DOHH2 (cell line): ENCODE data around the gene RPS13.
A peak's percentile ranks its signal among the peaks of the same experiment; 100 is the strongest.

ENCODE experiments used
- H3F3A ChIP-seq: fragments of 200-600 bp; sonication (generic), shearing (Covaris generic); 2 replicates; pipeline ENCODE4 v1.6.0; 2016; ENCODE audit warnings: antibody characterized with exemption, mild to moderate bottlenecking; ENCODE audit not compliant: control insufficient read depth, insufficient read depth
- H3K27ac ChIP-seq: fragments of 200-600 bp; sonication (generic); 2 replicates; pipeline ENCODE4 v1.5.1; 2014; ENCODE audit warnings: low read depth, mild to moderate bottlenecking, low read length, moderate library complexity
- H3K27me3 ChIP-seq: fragments of 200-600 bp; sonication (generic); 2 replicates; pipeline ENCODE4 v1.6.1; 2014; ENCODE audit warnings: mild to moderate bottlenecking, low read length, mixed read lengths; ENCODE audit not compliant: control insufficient read depth
- H3K36me3 ChIP-seq: fragments of 200-600 bp; sonication (generic); 2 replicates; pipeline ENCODE4 v1.6.1; 2014; ENCODE audit warnings: mild to moderate bottlenecking, low read length, moderate library complexity, mixed read lengths; ENCODE audit not compliant: control insufficient read depth
- H3K4me1 ChIP-seq: fragments of 200-600 bp; sonication (generic); 2 replicates; pipeline ENCODE4 v1.6.1; 2014; ENCODE audit warnings: mild to moderate bottlenecking, low read length, mixed read lengths; ENCODE audit not compliant: control insufficient read depth
- H3K4me2 ChIP-seq: fragments of 200-600 bp; sonication (generic); 2 replicates; pipeline ENCODE4 v1.6.0; 2014; ENCODE audit warnings: mild to moderate bottlenecking, low read length, moderate library complexity
- H3K4me3 ChIP-seq: fragments of 200-600 bp; sonication (generic); 2 replicates; pipeline ENCODE4 v1.5.1; 2014; ENCODE audit warnings: mild to moderate bottlenecking, low read length, mixed read lengths
- H3K79me2 ChIP-seq: fragments of 200-600 bp; sonication (generic); 2 replicates; pipeline ENCODE4 v1.6.1; 2014; ENCODE audit warnings: mild to moderate bottlenecking, low read length, mixed read lengths; ENCODE audit not compliant: control insufficient read depth
- H3K9me2 ChIP-seq: fragments of 200-600 bp; sonication (generic); replicated peaks from 2 replicates; pipeline ENCODE4 v1.6.1; 2014; ENCODE audit warnings: mild to moderate bottlenecking, low read length, mixed read lengths; ENCODE audit not compliant: control insufficient read depth
- H3K9me3 ChIP-seq: fragments of 200-600 bp; sonication (generic); 2 replicates; pipeline ENCODE4 v1.6.1; 2014; ENCODE audit warnings: antibody characterized with exemption, low read length, mixed read lengths; ENCODE audit not compliant: control insufficient read depth, insufficient read depth
- H4K20me1 ChIP-seq: fragments of 200-600 bp; sonication (generic); 2 replicates; pipeline ENCODE4 v1.6.0; 2014; ENCODE audit warnings: low read depth, mild to moderate bottlenecking, antibody characterized with exemption, low read length, moderate library complexity; ENCODE audit not compliant: control insufficient read depth, insufficient read depth
- CTCF ChIP-seq: fragments of 200-600 bp; sonication (generic); IDR thresholded peaks from one replicate; pipeline ENCODE4 v1.5.1; 2014; ENCODE audit warnings: antibody characterized with exemption, mild to moderate bottlenecking, low read depth, low read length; ENCODE audit not compliant: poor library complexity, severe bottlenecking
- EZH2phosphoT487 ChIP-seq: fragments of 200-600 bp; sonication (generic); IDR thresholded peaks from 2 replicates; pipeline ENCODE4 v1.6.1; 2017; ENCODE audit warnings: borderline replicate concordance, mild to moderate bottlenecking, antibody characterized with exemption, low read length, moderate library complexity, mixed read lengths

Gene RPS13

GRCh38 chr11:17076517-17077239 lies 789 bp downstream of the RPS13 start:
- Histone ChIP-seq H3F3A (peaks cover 45% of the 10 kb centered on the region), H3K27ac (peak overlapping the region; percentile 69), H3K9me2 (no peaks in the 10 kb centered on the region), H3K79me2 (peaks cover 49% of the 10 kb centered on the region), H3K4me3 (peak overlapping the region; percentile 91), H3K36me3 (peaks cover 51% of the 10 kb centered on the region), H3K9me3 (no peaks in the 10 kb centered on the region), H3K4me2 (peak overlapping the region; percentile 98), H3K4me1 (peaks cover 29% of the 10 kb centered on the region), H4K20me1 (peaks cover 11% of the 10 kb centered on the region), H3K27me3 (no peaks in the 10 kb centered on the region)
- TF ChIP-seq CTCF (no peak), EZH2phosphoT487 (no peak)

- no peak for TF ChIP-seq CTCF
- no peak for TF ChIP-seq EZH2phosphoT487
- no peaks in the 10 kb centered on the region for H3K9me3 ChIP-seq
- H3K27me3 ChIP-seq, result no peaks in the 10 kb centered on the region
- H3K4me1 ChIP-seq, result peaks cover 29% of the 10 kb centered on the region
- peaks cover 11% of the 10 kb centered on the region for H4K20me1 ChIP-seq
- H3K9me2 ChIP-seq, result no peaks in the 10 kb centered on the region
- H3K79me2 ChIP-seq, result peaks cover 49% of the 10 kb centered on the region
- H3K4me2 ChIP-seq, result peak overlapping the region; percentile 98
- peak overlapping the region; percentile 91 for H3K4me3 ChIP-seq
- peaks cover 53% of the 10 kb centered on the region for H3F3A ChIP-seq
- H3K36me3 ChIP-seq, result peaks cover 51% of the 10 kb centered on the region
- no peak overlapping the region for H3K27ac ChIP-seq
Observed at GRCh38 chr11:17075506-17075905, 2.0 kb downstream of the RPS13 start.

- Histone ChIP-seq H3K9me3 (no peaks in the 10 kb centered on the region), H3K27me3 (no peaks in the 10 kb centered on the region), H3K36me3 (peaks cover 51% of the 10 kb centered on the region), H3K4me1 (peaks cover 22% of the 10 kb centered on the region), H3K79me2 (peaks cover 40% of the 10 kb centered on the region), H3F3A (peaks cover 51% of the 10 kb centered on the region), H3K4me3 (no peak overlapping the region), H3K9me2 (no peaks in the 10 kb centered on the region), H3K27ac (no peak overlapping the region), H4K20me1 (peaks cover 11% of the 10 kb centered on the region), H3K4me2 (no peak overlapping the region)
- TF ChIP-seq EZH2phosphoT487 (no peak), CTCF (no peak)
Observed at GRCh38 chr11:17073370-17074027, 4.0 kb downstream of the RPS13 start.
